SH-SY5Y (cell line): ENCODE results near the gene MON1B.

ENCODE experiments used
- GATA2 ChIP-seq: IDR thresholded peaks from 2 replicates; pipeline ENCODE4 v1.6.1; 2011; ENCODE audit warnings: mild to moderate bottlenecking, low read depth, low read length
- GATA3 ChIP-seq: IDR thresholded peaks from 2 replicates; pipeline ENCODE4 v1.6.1; 2011; ENCODE audit warnings: low read depth, mild to moderate bottlenecking, low read length, moderate library complexity

Gene MON1B

GRCh38 chr16:77191259-77191969 lies 424 bp downstream of the MON1B start:
- no peak for TF ChIP-seq GATA3
- TF ChIP-seq GATA2 = no peak

DNA sequence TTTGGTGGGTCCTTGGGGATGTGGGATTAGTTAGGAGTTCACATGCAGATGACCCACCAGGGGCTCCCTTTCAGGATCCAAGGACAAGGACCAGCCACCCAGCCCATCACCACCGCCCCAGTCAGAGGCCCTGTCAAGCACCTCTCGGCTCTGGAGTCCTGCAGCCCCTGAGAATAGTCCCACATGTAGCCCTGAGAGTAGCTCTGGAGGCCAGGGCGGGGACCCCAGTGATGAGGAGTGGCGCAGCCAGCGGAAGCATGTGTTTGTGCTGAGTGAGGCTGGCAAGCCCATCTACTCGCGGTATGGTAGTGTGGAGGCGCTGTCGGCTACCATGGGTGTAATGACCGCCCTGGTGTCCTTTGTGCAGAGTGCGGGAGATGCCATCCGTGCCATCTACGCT lies 2.4 kb downstream of the MON1B start:
- TF ChIP-seq GATA2 = no peak
- TF ChIP-seq GATA3 = no peak

GRCh38 chr16:77194295-77195231 lies 3.6 kb downstream of the MON1B start:
- TF ChIP-seq GATA2 = no peak
- no peak for TF ChIP-seq GATA3

DNA sequence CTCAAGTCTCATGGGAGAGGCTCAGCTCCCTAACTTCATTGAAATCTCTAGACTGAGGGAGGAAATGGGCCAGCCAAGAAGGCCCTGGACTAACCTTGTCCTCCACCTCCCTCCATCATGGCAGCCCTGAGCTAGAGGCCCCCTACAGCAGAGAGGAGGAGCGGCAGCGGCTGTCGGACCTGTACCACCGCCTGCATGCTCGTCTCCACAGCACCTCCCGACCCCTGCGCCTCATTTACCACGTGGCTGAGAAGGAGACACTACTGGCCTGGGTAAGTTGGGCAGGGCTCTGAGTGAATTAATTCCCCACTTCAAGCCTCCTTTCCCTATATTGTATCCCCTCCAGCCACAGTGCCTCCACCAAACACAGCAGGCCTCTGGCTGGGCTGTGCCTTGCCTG lies 4.4 kb downstream of the MON1B start:
- TF ChIP-seq GATA2 = no peak
- TF ChIP-seq GATA3 = no peak

DNA sequence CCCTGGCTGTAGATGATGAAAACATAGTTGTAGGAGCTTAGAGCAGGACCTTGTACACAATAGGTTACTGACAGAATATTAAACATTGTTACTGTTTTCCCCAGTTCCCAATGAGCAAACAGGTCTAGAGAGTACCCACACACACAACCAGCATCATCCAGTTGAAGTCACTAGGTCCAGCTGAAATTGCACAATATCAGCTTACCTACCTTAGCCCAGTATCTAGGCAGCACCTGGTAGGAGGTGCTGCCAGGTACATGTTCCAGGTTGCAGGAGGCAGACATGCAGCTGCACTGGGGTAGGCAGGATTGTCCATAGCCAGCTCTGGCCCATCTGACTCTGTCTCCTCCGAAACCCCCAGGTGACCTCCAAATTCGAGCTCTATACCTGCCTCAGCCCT lies 6.8 kb downstream of the MON1B start:
- TF ChIP-seq GATA2 (no peak), GATA3 (no peak)

DNA sequence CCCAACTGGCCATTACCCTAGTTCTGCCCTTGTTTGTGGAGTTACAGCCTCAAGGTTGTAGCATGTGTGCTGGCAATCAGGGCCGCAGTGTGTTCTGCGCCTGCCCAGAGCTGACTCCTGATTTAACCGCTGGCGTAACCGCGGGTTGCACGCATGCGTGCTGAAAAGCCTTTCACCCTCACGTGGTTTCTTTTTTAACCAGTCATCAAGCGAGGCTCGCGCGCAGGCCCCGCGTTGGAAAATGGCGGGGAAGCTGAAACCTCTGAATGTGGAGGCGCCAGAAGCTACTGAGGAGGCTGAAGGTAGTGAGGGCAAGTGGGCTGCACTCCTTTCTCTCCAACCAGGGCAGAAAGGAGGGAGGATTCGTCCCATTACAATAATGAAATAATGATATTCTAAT lies 8.2 kb downstream of the MON1B start, which contains the start of gene SYCE1L:
TSS of gene SYCE1L (plus strand) at position 198 of the 400 bp plus-strand sequence. CDS start at position 242, 44 bp downstream.
- no peak for TF ChIP-seq GATA3
- no peak for TF ChIP-seq GATA2

DNA sequence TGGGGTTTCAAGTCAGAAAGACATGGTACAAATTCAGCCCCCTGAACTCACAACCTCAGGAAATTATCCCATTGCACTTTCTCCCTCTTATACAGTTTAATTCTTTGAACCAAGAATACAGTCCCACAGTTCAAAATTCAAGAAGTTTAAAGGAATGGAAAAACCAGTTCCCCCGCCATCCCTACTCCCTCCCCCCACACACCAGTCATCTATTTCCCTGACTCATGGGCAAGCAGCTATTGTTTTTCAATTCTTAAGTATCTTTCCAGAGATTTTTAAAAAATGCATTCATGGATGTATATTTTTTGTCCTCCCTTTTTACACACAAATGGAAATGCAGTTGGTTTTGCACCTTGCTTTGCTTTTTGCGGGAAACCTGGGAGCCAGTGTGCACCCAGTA lies 15.5 kb downstream of the MON1B start:
- TF ChIP-seq GATA2 = no peak
- no peak for TF ChIP-seq GATA3

DNA sequence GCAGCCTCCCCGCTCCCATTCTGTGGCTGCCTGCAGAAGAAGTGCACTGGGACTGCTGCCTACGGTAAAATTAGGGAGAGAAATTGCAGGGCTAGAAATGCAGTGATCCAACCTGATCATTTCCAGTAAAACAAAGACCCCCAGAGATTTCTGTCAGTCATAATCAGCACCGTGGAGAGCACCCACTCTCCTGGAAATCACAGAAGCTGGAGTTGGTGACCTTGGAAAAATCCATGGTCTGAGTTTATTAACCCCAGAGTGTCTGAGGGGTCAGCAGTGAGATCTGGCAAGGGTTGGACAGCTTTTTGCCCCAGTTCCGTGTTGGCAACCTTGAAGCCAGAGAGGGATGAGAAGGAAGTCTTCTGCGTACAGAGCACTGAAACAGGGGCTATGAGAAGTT lies 16.0 kb downstream of the MON1B start:
- TF ChIP-seq GATA3 = no peak
- TF ChIP-seq GATA2 = no peak

DNA sequence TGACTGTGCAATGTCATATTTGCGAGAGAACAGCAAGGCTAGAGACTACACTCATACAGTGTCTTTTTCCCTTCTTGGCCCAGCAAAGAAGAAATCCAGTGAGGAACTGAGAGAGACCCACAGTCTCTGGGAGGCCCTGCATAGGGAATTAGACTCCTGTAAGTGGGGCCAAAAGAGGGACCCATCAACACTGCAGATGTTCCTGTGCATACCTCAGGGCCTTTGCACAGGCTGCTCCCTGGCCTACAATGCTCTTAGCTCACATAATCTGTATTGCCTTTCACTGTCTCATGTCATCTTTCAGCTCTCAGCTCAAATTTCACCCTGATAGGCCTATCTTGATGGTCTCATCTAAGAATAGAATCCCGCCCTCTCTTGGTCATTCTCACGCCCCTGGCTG lies 17.4 kb downstream of the MON1B start:
- no peak for TF ChIP-seq GATA3
- no peak for TF ChIP-seq GATA2

GRCh38 chr16:77211880-77212740 lies 21.1 kb downstream of the MON1B start:
- TF ChIP-seq GATA3 = no peak

DNA sequence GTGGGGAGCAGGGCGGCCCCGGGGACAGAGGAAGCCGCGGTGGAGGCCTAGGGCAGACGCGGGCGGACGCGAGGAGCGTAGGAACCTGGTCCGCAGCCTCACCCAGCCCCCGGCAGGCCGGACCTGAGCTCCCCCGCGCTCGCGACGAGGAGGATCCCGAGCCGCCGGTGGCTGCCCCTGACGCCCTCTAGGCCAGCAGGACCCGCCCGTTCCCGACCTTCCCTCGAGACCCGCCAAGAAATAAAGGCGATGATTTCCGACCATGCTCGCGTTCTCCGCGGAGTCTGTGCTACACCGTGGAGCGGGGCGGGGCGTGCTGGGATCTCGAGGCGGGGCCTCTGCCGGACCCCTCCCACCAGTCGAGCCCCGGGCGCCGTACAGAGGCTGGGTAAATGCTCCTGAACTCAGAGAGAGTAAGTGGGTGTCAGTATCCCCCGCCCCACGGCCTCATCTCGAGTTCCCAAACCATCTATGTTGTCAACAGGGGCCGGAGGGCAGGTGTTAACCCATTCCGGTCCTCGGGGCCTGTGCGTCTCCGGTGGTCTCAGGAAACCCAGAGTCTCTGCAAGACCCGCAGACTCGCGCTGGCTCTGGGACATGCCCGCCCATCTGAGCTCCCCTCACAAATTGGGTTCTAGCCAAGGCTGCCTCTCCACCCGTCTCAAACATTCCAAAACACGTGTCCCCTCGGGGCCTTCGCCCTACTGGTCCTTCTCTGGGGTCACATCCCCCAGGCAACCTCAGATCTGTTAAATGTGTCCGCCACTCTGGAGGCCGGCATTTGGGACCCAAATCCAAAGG lies 22.0 kb downstream of the MON1B start:
- no peak for TF ChIP-seq GATA3
- no peak for TF ChIP-seq GATA2

DNA sequence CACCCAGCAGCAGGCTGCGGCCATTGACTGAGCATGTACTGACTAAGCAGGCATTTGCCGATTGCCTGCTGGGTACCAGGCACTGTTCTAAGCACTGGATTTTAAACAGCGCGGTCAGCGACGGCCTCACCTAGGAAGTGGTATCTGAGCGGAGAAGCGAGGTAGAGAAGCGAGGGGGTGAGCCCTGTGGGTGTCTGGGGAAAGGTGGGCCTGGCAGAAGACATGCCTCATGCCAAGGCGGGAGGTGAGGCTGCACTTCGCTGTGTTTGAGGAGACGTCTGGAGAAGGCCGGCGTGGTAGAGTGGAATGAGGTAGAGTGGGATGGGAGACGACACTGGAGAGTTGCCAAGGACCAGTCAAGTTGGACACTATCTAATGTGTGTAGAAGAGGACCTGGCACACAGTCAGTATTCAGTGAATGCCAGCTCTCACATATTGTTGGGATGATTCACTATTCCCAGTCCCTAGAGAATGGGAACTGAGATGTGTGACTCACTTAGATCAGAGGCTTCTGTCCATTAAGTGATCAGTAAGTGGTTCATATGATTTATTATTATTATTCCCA lies 22.6 kb downstream of the MON1B start:
- TF ChIP-seq GATA3 (no peak), GATA2 (no peak)

DNA sequence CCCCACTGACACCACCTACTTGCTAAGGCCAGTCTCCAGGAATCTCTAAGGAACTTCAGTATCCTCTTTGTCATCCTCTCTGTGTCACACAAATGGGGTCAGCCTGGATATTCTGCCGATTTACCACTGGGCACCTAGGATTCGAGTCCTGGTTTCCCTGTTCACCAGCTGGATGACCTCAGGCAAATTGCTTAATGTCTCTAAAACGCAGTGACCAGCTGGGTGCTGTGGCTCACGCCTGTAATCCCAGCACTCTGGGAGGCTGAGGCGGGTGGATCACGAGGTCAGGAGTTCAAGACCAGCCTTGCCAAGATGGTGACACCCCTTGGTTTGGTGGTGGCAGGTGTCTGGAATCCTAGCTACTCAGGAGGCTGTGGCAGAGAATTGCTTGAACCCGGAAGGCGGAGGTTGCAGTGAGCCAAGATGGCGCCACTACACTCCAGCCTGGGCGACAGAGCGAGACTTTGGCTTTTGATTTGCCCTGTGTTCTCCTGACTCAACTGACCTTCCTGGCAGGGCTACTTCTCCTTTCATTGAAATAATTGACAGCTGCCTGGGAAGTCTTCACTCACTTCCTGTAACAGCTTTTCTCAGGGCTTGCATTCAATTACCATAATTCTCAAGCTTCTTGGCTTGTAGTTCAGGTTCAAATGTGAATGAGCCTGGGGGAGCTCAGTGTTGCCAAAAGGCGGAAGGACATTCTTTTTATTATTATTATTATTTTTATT lies 23.6 kb downstream of the MON1B start:
- TF ChIP-seq GATA2 (no peak), GATA3 (no peak)
